NCI-H2196 (cell line): ENCODE measurements around the gene DNAJB9.

Experiments
- DNase-seq: peaks from one replicate; lab custom pipeline; 2025; ENCODE audit not compliant: unreplicated experiment; lab: John Stamatoyannopoulos, UW

Gene DNAJB9

GRCh38 chr7:108565987-108566386 lies 3.7 kb upstream of the DNAJB9 start:
- no peak for DNase-seq

GRCh38 chr7:108568801-108569380 lies 783 bp upstream of the DNAJB9 start:
- no peak for DNase-seq

- peak; percentile 34 for DNase-seq
These were observed 577 bp downstream of the DNAJB9 start for GRCh38 chr7:108570146-108570755.

- no peak for DNase-seq
These were observed 2.8 kb downstream of the DNAJB9 start for GRCh38 chr7:108572480-108572879.

- no peak for DNase-seq
These were observed 5.5 kb downstream of the DNAJB9 start for GRCh38 chr7:108575156-108575555.

- DNase-seq = no peak
These were observed 6.4 kb downstream of the DNAJB9 start for GRCh38 chr7:108576116-108576515.

GRCh38 chr7:108578937-108579336 lies 9.3 kb downstream of the DNAJB9 start:
- no peak for DNase-seq

- no peak for DNase-seq
These were observed 10.6 kb downstream of the DNAJB9 start for GRCh38 chr7:108580298-108580697.

- DNase-seq = no peak
These were observed 12.2 kb downstream of the DNAJB9 start for GRCh38 chr7:108581655-108582491.

- no peak for DNase-seq
These were observed 14.5 kb downstream of the DNAJB9 start for GRCh38 chr7:108584211-108584610.

GRCh38 chr7:108585843-108586242 lies 16.2 kb downstream of the DNAJB9 start:
- no peak for DNase-seq

- no peak for DNase-seq
These were observed 16.6 kb downstream of the DNAJB9 start for GRCh38 chr7:108586274-108586710.

GRCh38 chr7:108589199-108589598 lies 19.5 kb downstream of the DNAJB9 start:
- no peak for DNase-seq

- DNase-seq = no peak
These were observed 20.2 kb downstream of the DNAJB9 start for GRCh38 chr7:108589874-108590273.

GRCh38 chr7:108590606-108591005 lies 20.9 kb downstream of the DNAJB9 start:
- no peak for DNase-seq

- DNase-seq = peak; percentile 50
These were observed 23.1 kb downstream of the DNAJB9 start for GRCh38 chr7:108592646-108593201.

- no peak for DNase-seq
These were observed 26.9 kb downstream of the DNAJB9 start for GRCh38 chr7:108596560-108596959.

- DNase-seq = peak; percentile 53
These were observed 28.5 kb downstream of the DNAJB9 start for GRCh38 chr7:108598153-108598552.

GRCh38 chr7:108598914-108599580 lies 29.4 kb downstream of the DNAJB9 start:
- no peak for DNase-seq

- no peak for DNase-seq
These were observed 30.7 kb downstream of the DNAJB9 start for GRCh38 chr7:108600399-108600798.

GRCh38 chr7:108603656-108604306 lies 34.1 kb downstream of the DNAJB9 start:
- no peak for DNase-seq
